Astrocyte of the hippocampus (primary cell): Measurements from ENCODE around the gene RAP2B.
"Not testable (repeated sequence)": the region's sequence is repeated elsewhere in the genome, so short reads cannot be mapped to it uniquely, and the experiment has no call there.

ENCODE experiments used
- DNase-seq: peaks from one replicate; pipeline ENCODE4 v3.0.0; 2011; ENCODE audit warnings: low read depth, low spot score

RAP2B gene

GRCh38 chr3:153161714-153162512 lies at the start of gene RAP2B:
Gene RAP2B (plus strand): TSS chr3:153162226. CDS start chr3:153162694, 468 bp downstream.
- peak; percentile 98 for DNase-seq

GRCh38 chr3:153113541-153113940 lies 48.5 kb upstream of the RAP2B start:
- DNase-seq = no peak

DNA sequence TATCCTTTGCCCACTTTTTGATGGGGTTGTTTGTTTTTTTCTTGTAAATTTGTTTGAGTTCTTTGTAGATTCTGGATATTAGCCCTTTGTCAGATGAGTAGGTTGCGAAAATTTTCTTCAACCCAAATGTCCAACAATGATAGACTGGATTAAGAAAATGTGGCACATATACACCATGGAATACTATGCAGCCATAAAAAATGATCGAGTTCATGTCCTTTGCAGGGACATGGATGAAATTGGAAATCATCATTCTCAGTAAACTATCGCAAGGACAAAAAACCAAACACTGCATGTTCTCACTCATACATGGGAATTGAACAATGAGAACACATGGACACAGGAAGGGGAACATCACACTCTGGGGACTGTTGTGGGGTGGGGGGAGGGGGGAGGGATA lies 47.8 kb upstream of the RAP2B start:
- not testable (repeated sequence) for DNase-seq

DNA sequence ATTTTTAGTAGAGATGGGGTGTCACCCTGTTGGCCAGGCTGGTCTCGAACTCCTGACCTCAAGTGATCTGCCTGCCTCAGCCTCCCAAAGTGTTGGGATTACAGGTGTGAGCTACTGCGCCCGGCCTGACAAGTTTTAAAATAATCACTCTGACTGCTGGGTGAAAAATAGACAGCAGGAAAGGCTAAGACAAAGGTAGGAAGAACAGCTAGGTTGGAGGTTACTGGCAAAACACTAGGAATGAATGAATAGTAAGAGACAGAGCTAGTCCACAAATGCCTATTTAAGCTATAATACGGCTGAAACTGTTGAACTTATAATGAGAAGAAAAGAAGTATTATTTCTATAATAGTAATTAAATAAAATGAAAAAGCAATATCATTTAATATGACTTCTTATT lies 46.7 kb upstream of the RAP2B start:
- DNase-seq = no peak

GRCh38 chr3:153127788-153128187 lies 34.2 kb upstream of the RAP2B start:
- DNase-seq = no peak

DNA sequence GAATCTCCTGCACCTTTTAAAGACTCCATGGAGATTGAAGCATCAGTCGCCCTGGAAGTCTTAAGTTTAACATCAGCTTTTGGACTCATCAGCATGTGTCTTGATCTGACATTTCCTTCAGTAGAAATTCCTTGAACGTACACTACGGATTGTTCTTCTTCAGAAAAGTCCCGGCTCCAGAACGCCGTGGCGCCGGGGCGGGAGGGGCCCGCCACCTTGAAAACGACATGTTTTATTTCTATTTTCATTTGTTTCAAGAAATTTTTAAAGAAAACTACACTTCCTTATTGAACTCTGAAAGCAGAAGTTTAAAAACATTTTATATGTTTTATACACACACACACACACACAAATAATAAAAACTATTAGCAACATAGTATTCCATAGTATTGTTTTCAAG lies 32.6 kb upstream of the RAP2B start:
- no peak for DNase-seq

GRCh38 chr3:153129866-153130265 lies 32.2 kb upstream of the RAP2B start:
- no peak for DNase-seq

- DNase-seq = peak; percentile 42
Observed at GRCh38 chr3:153130312-153130977, 31.6 kb upstream of the RAP2B start.

GRCh38 chr3:153137626-153138025 lies 24.4 kb upstream of the RAP2B start:
- DNase-seq = no peak

DNA sequence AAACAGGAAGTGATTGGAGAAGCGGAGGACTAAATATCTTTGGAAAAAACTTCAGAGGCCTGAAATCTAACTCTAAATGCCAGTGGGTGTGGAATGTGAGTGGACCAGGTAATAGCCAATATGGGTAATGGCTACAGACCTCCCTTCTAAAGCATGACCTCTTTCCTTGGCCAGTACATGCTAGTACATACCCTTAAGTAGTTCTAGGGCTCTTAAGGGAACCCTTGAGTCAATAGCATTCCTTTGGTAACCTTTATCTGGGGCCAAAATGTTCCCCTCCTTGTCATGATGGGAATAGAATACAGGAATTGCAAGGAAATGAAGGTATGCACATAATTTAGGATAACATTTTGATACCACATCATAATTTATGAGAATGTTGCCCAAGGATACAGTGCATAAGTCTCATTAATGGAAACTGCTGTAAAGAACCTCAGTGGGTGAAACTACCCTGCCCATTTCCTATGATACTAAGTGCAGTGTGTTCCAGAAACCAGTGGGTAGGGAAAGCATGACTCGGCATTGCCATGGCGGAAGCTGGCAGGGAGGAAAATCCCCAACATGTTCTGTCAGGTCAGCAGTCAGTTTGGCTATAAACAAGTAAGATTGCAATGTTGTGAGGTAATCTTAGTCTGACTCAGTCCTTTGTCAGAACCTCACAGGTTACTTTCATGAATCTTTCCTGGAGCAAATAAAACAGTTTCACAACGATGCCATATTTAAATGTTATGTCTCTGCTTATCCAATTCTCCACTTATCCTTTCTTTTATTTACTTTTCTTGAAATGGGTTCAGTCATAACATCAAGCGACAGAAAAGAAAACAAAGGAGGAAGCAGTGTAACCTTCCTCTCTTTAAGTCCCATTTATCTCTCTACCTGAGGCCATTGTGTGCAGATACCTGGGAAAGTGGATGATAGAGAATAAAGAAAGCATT lies 23.5 kb upstream of the RAP2B start:
- DNase-seq = peak; percentile 94

DNA sequence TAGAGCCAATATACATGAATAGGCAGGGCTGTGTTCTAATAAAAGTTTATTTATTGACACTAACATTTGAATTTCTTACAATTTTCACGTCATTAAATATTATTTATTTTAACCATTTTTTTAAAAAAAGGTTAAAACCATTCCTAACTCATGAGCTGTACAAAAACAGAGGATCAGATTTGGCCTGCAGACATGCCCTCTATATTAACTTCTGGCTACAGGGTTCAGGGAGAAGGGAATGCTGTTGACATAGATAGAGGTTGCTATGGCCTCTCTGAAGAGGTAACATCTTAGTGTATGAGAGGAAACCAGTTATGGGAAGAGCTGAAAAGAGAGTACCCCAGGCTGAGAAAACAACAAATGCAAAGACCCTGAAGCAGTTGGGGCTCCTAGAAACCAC lies 19.1 kb upstream of the RAP2B start:
- no peak for DNase-seq

DNA sequence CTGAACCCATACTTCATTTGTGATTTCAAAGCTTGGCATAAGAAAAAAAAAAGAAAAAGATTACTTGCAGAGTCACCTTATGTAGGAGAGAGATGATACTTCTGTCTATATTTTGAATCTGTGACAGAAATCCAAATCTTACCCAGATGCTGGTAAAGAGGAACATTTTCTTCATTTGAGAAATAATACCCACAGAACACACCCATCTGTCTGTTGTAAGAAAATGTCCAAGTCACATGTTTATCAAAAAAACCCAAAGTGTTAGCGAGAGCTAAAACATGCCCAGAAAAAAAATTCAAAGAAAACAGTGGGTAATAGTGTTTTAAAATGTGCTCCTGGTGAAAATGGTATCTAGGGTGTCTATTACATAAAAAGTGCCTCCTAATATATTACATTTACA lies 18.0 kb upstream of the RAP2B start:
- no peak for DNase-seq

DNA sequence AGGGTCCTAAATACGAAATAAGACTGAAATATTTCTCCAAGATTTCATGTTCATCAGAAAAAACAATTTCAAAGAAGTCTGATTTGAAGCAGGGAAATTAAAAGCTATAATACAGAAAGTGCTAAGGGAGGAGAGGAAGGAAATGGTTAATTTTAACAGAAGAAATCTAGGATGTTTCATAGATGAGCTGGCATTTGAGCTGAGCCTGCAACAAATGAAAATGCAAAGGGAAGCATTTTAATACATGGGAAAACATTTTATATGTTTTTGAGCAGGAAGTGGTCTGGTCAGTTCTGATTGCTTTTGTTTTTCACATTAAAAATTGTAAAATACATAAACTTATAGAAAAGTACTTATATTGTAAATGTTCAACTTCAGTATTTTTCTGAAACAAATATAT lies 17.2 kb upstream of the RAP2B start:
- DNase-seq = peak; percentile 44

DNA sequence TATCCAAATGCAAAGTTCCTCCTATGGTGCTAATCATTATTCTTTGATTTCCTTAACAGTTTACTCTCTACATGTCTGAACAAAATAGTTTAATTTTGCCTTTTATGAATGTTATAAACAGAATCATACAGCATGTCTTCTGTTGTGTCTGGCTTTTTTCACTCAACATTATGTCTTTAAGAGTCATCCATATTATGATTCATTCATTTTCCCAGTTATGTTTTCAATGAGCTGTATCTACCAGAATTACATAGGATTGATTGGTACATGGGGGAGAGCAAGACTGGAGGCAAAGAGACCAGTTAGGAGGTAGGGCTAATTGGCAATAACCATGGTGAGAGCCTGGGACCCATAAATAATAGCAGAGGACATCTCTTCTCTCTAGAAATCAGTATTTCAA lies 16.6 kb upstream of the RAP2B start:
- no peak for DNase-seq

GRCh38 chr3:153146191-153147053 lies 15.6 kb upstream of the RAP2B start:
- DNase-seq = no peak

- no peak for DNase-seq
Observed at GRCh38 chr3:153150991-153151390, 11.0 kb upstream of the RAP2B start.

GRCh38 chr3:153155786-153156185 lies 6.2 kb upstream of the RAP2B start:
- not testable (repeated sequence) for DNase-seq

DNA sequence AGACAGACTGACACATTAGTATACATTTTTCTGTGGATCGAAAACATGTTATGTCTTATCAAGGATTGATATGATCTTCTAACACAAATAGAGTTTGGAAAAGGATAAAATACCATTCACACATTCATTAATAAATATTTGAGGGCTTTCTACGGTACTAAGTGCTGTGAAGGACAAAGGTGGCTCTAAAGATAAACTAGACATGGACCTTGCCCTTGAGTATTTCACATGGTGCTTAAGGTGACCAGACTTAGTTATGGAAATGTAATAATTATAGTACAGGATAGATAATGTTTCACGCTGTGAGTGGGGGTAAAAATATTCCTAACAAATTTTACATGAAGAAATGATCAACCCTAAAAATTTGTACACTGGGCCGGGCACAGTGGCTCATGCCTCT lies 3.8 kb upstream of the RAP2B start:
- no peak for DNase-seq

- DNase-seq = no peak
Observed at GRCh38 chr3:153158961-153159735, 2.9 kb upstream of the RAP2B start.

GRCh38 chr3:153159771-153160397 lies 2.1 kb upstream of the RAP2B start:
- DNase-seq = no peak
